Fibroblast of pulmonary artery (primary cell): ENCODE measurements around the gene HAP1.
"Not testable (repeated sequence)": the region's sequence is repeated elsewhere in the genome, so short reads cannot be mapped to it uniquely, and the experiment has no call there.

Experiments used
- DNase-seq: peaks from one replicate; pipeline ENCODE4 v3.0.0-alpha.2; 2010; ENCODE audit warnings: low read depth
- H3K4me3 ChIP-seq: replicated peaks from 2 replicates; pipeline ENCODE4 v1.5.1; 2011; ENCODE audit warnings: low read depth, mild to moderate bottlenecking, control low read depth, low read length, moderate library complexity
- TF ChIP-seq, protein P1 (sequence below): IDR thresholded peaks from 2 replicates; pipeline ENCODE4 v1.5.1; 2011; ENCODE audit warnings: mild to moderate bottlenecking, control low read depth, low read length, inconsistent platforms; ENCODE audit errors: missing control alignments

The HAP1 gene

DNA sequence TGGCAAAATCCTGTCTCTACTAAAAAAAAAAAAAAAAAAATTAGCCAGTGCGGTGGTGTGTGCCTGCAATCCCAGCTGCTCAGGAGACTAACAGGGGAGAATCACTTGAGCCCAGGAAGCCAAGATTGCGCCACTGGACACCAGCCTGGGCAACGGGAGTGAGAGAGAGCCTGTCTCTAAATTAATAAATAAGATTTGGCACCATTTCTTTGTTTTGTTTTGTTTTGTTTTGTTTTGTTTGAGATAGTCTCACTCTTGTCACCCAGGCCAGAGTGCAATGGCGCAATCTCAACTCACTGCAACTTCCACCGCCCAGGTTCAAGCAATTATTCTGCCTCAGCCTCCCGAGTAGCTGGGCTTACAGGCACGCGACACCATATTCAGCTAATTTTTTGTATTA is 31.7 kb downstream of the HAP1 start:
- H3K4me3 ChIP-seq = no peak overlapping the region
- DNase-seq = no peak
- TF ChIP-seq, protein P1, sequence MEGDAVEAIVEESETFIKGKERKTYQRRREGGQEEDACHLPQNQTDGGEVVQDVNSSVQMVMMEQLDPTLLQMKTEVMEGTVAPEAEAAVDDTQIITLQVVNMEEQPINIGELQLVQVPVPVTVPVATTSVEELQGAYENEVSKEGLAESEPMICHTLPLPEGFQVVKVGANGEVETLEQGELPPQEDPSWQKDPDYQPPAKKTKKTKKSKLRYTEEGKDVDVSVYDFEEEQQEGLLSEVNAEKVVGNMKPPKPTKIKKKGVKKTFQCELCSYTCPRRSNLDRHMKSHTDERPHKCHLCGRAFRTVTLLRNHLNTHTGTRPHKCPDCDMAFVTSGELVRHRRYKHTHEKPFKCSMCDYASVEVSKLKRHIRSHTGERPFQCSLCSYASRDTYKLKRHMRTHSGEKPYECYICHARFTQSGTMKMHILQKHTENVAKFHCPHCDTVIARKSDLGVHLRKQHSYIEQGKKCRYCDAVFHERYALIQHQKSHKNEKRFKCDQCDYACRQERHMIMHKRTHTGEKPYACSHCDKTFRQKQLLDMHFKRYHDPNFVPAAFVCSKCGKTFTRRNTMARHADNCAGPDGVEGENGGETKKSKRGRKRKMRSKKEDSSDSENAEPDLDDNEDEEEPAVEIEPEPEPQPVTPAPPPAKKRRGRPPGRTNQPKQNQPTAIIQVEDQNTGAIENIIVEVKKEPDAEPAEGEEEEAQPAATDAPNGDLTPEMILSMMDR = no peak

DNA sequence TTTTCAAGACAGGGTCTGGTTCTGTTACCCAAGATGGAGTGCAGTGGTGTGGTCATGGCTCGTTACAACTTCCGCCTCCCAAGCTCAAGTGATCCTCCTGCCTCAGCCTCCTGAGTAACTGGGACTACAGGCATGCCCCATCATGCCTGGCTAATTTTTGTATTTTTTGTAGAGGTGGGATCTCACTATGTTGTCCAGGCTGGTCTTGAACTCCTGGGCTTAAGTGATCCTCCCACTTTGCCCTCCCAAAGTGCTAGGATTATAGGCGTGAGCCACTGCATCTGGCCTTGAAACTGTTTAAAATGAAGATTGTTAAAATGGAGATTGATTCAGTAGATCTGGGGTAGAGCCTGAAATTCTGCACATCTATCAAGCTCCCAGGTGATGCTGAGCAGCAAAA is 33.6 kb downstream of the HAP1 start:
- H3K4me3 ChIP-seq = not testable (repeated sequence)

DNA sequence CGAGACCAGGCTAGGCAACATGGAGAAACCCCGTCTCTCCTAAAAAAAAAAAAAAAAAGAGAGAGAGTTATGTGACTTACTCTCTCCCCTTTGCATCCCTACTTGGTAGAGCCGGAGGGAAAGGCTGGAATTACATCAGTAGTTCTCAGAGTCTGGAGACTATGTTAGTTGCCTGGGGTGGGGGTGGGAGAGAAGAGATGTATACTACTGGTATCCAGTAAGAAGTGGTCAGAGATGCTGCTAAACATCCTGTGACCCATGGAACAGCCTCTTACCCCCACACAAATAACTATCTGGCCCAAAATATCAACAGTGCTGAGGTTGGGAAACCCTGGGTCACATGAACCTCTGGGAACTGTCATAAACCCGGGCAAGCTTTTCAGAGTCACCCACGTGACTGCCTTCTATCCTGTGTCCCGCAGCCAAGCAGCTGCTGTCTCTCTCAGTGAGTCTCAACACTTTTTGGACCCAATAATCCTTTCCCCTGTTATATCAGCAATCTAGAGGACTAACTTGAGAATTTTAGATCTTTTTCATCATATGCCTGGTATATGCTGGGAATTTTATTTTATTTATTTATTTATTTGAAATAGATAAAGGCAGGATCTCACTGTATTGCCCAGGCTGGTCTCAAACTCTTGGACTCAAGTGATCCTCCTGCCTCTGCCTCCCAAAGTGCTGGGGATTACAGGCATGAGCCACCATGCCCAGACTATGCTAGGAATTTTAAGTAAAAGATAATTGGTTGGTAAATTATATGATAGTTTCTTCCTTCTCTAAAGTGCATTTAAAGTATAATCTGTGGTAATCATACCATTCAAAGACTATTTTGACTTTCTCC is 37.1 kb downstream of the HAP1 start:
- DNase-seq = peak; percentile 87
- H3K4me3 ChIP-seq = no peak overlapping the region
- TF ChIP-seq, protein P1 = no peak

More for the DNA sequence above, 33.6 kb downstream of the HAP1 start:
- DNase-seq = not testable (repeated sequence)

DNA sequence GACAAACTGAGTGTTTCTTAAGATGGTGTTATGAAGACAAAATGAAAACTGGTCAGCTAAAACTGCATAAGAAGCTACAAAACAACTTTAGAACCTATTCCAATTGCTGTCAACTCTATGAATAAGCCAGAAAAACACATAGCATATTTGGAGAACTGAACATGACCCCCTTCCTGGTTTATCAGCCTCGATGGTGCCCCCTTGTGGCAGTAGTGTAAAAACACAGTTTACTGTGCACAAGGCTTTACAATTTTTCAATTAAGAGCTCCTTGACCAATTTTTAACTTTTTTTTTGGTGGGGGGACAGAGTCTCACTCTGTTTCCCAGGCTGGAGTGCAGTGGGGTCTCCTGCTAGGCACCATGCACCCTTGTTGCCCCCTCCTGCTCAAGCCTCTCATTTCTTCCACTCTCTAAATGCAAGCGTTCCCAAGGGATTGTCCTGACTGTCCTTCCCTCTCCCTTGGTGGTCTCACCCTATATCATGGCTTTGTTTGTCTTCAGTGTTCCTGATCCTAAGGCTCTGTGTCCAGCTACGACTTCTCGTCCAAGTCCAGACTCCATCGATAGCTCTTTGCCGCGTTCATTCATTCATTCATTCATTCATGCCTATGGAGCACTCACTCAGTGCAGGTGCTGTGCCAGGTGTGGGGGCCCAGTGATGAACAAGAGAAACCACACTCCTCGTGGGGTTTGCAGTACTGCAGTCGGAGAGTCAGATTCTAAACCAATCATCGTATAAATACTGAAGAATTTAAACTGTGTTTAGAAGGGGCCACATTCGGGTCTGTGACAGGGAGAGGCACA is 38.3 kb downstream of the HAP1 start:
- H3K4me3 ChIP-seq = no peak overlapping the region
- TF ChIP-seq, protein P1 = peak; percentile 84
- peak; percentile 86 for DNase-seq

GRCh38 chr17:41695134-41695661 is 39.2 kb downstream of the HAP1 start:
- no peak for DNase-seq
- H3K4me3 ChIP-seq = no peak overlapping the region
- TF ChIP-seq, protein P1 = no peak

- H3K4me3 ChIP-seq = no peak overlapping the region
- TF ChIP-seq, protein P1 = no peak
- DNase-seq = peak; percentile 42
Measured at GRCh38 chr17:41692722-41693521, 41.5 kb downstream of the HAP1 start.
